Keratinocyte (primary cell): ENCODE results near the gene ERBB4. TPM values are rescaled to one million over a fixed set of nuclear protein-coding genes. Genes with fewer than 3 reads are reported as not detected.

Experiments used
- DNase-seq: peaks from one replicate; pipeline ENCODE4 v3.0.0-alpha.2; 2011; ENCODE audit warnings: low read depth, missing footprints, low spot score
- FAIRE-seq: peaks from 2 replicates; lab custom pipeline; 2011; peaks lifted over from hg19 to GRCh38; lab: Jason Lieb, UNC
- H2AFZ ChIP-seq: 2 replicates; pipeline ENCODE4 v1.6.0; 2012; ENCODE audit warnings: low read length, control low read depth, inconsistent platforms; ENCODE audit not compliant: control insufficient read depth
- H3K27ac ChIP-seq: 2 replicates; pipeline ENCODE4 v1.5.1; 2011; ENCODE audit warnings: low read length; ENCODE audit not compliant: control insufficient read depth, insufficient read depth
- H3K27me3 ChIP-seq: 3 replicates; pipeline ENCODE4 v1.6.0; 2011; ENCODE audit warnings: low read length; ENCODE audit not compliant: control insufficient read depth, insufficient read depth; ENCODE audit errors: extremely low read depth
- H3K36me3 ChIP-seq, 2 experiments: 2 replicates in 1 of 2; 3 replicates in 1 of 2; pipeline ENCODE4 v1.5.1; 2011; ENCODE audit warnings: low read length in 2 of 2, mild to moderate bottlenecking in 1 of 2; ENCODE audit not compliant: control insufficient read depth in 2 of 2, insufficient read depth in 2 of 2; ENCODE audit errors: extremely low read depth in 1 of 2
- H3K4me1 ChIP-seq: 3 replicates; pipeline ENCODE4 v1.5.1; 2011; ENCODE audit warnings: low read length; ENCODE audit not compliant: control insufficient read depth, insufficient read depth; ENCODE audit errors: extremely low read depth
- H3K4me2 ChIP-seq: 3 replicates; pipeline ENCODE4 v1.6.0; 2011; ENCODE audit warnings: low read depth, low read length; ENCODE audit not compliant: control insufficient read depth, insufficient read depth; ENCODE audit errors: extremely low read depth
- H3K4me3 ChIP-seq, 3 experiments: fragments of 200-600 bp in 1 of 3; sonication (generic) in 1 of 3; 2 replicates in 2 of 3; 3 replicates in 1 of 3; pipeline ENCODE4 v1.5.1; 2011 to 2016; ENCODE audit warnings: low read length in 3 of 3, mild to moderate bottlenecking in 3 of 3, control low read depth in 2 of 3, inconsistent platforms in 1 of 3, low read depth in 1 of 3, mixed read lengths in 1 of 3, mixed run types in 1 of 3, moderate library complexity in 1 of 3; ENCODE audit not compliant: control insufficient read depth in 2 of 3, insufficient read depth in 2 of 3; ENCODE audit errors: extremely low read depth in 1 of 3
- H3K79me2 ChIP-seq: 2 replicates; pipeline ENCODE4 v1.6.0; 2012; ENCODE audit warnings: low read length; ENCODE audit not compliant: control insufficient read depth, insufficient read depth
- H3K9ac ChIP-seq: 3 replicates; pipeline ENCODE4 v1.6.0; 2011; ENCODE audit warnings: low read length; ENCODE audit not compliant: control insufficient read depth, insufficient read depth; ENCODE audit errors: extremely low read depth
- H3K9me1 ChIP-seq: 3 replicates; pipeline ENCODE4 v1.6.0; 2011; ENCODE audit warnings: low read length; ENCODE audit not compliant: control insufficient read depth, insufficient read depth; ENCODE audit errors: extremely low read depth
- H3K9me3 ChIP-seq: 2 replicates; pipeline ENCODE4 v1.5.1; 2012; ENCODE audit warnings: low read depth, low read length; ENCODE audit not compliant: control insufficient read depth
- H4K20me1 ChIP-seq: 3 replicates; pipeline ENCODE4 v1.6.0; 2011; ENCODE audit warnings: low read length; ENCODE audit not compliant: control insufficient read depth, insufficient read depth; ENCODE audit errors: extremely low read depth
- EZH2 ChIP-seq: IDR thresholded peaks from one replicate; pipeline ENCODE4 v1.6.1; 2012; ENCODE audit warnings: inconsistent platforms, mild to moderate bottlenecking, low read length, moderate library complexity
- dilution Hi-C: fragments of 300-500 bp; cut with MboI; formaldehyde crosslinking; loops from one replicate; pipeline ENCODE4 v1.7.0; 2020; ENCODE audit warnings: low sequenced_read_pairs; ENCODE audit not compliant: extremely low pct_ligation_motif_present
- polyA plus RNA-seq, 5 experiments: library from polyadenylated mRNA; depleted of rRNA in 3 of 5; stranded (reverse) in 3 of 5; stranded (forward) in 1 of 5; unstranded in 1 of 5; fragments of >200 nt; gene quantifications; 1 replicate in 1 of 5; 2 replicates in 3 of 5; 3 replicates in 1 of 5; pipeline versions ENCODE4 v1.2.1 to v1.2.3, GENCODE V29; 2011 to 2012; ENCODE audit warnings: missing spikeins in 2 of 5, low read depth in 1 of 5, low replicate concordance in 1 of 5
- TF ChIP-seq, protein P1 (sequence below), 3 experiments: IDR thresholded peaks in 1 of 3; conservative IDR thresholded peaks in 1 of 3; optimal IDR thresholded peaks in 1 of 3; 2 replicates in 2 of 3; 3 replicates in 1 of 3; pipeline versions ENCODE3 to v1.5.1; 2011; ENCODE audit warnings: low read length in 3 of 3, mild to moderate bottlenecking in 3 of 3, moderate library complexity in 2 of 3, control low read depth in 1 of 3, inconsistent platforms in 1 of 3; ENCODE audit not compliant: insufficient read depth in 2 of 3; ENCODE audit errors: extremely low read depth in 1 of 3

ERBB4 gene
- polyA plus RNA-seq, 1 donor (not counting 4 experiments of a cell fraction or from before 2014, with no cell fraction given), result 0.01 TPM

DNA sequence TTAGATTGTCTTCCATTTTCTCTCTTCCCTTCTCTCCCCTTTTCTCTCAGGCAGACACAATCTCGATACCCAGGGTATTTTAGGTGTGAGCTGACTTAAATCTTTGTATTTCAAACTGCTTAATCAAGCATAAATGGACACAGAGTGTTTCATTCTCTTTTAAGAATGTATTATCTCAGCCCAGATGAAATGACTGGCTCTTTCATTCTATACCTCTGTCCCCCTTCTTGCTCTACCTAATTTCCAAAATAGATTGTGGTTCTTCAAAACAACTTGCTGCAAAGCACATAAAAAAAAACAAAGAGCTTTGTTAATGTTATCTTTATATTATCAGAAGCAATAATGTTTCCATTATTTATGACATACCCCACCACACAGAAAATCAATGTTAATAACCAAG is 514.6 kb downstream of the ERBB4 start:
- Histone ChIP-seq H3K4me3 (no peak overlapping the region), H3K9me3 (no peaks in the 10 kb centered on the region), H3K36me3 (no peaks in the 10 kb centered on the region), H3K27me3 (no peaks in the 10 kb centered on the region), H3K79me2 (no peaks in the 10 kb centered on the region), H3K4me1 (no peaks in the 10 kb centered on the region), H2AFZ (no peak overlapping the region), H3K4me2 (no peak overlapping the region), H3K27ac (no peak overlapping the region), H4K20me1 (no peaks in the 10 kb centered on the region), H3K9ac (no peak overlapping the region), H3K9me1 (no peaks in the 10 kb centered on the region)
- DNase-seq (no peak), FAIRE-seq (no peak)
- TF ChIP-seq EZH2, result no peak
- TF ChIP-seq, protein P1, sequence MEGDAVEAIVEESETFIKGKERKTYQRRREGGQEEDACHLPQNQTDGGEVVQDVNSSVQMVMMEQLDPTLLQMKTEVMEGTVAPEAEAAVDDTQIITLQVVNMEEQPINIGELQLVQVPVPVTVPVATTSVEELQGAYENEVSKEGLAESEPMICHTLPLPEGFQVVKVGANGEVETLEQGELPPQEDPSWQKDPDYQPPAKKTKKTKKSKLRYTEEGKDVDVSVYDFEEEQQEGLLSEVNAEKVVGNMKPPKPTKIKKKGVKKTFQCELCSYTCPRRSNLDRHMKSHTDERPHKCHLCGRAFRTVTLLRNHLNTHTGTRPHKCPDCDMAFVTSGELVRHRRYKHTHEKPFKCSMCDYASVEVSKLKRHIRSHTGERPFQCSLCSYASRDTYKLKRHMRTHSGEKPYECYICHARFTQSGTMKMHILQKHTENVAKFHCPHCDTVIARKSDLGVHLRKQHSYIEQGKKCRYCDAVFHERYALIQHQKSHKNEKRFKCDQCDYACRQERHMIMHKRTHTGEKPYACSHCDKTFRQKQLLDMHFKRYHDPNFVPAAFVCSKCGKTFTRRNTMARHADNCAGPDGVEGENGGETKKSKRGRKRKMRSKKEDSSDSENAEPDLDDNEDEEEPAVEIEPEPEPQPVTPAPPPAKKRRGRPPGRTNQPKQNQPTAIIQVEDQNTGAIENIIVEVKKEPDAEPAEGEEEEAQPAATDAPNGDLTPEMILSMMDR (optimal IDR thresholded peaks at IDR 0.05 in 1 of 3, IDR thresholded peaks at IDR 0.05 in 1 of 3, conservative IDR thresholded peaks at IDR 0.05 in 1 of 3; ENCODE audit: extremely low read depth in 1 of 3, insufficient read depth in 2 of 3, low read length in 3 of 3), result no peak
- dilution Hi-C loops, result no loop called here

DNA sequence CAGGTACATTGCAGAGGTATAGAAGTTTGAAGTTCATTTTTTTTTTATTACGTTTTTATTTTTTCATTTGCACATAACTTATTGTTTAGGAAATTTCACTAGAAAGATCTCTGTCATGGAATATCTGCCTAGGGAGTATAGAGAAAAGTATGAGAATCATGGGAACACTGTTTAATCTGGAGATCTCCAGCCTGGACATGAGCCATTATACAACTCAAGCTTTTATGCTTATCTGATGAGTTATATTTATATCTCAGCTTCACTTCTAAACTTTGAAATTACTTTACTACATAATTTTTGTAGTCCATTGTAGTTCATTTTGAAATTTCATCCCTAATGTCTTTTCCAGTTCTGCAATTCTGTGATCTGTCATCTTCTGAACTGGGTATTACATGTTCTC is 515.6 kb downstream of the ERBB4 start:
- Histone ChIP-seq H3K27me3 (no peaks in the 10 kb centered on the region), H3K79me2 (no peaks in the 10 kb centered on the region), H3K27ac (no peak overlapping the region), H3K9me3 (no peaks in the 10 kb centered on the region), H3K4me1 (no peaks in the 10 kb centered on the region), H4K20me1 (no peaks in the 10 kb centered on the region), H3K36me3 (no peaks in the 10 kb centered on the region), H3K4me2 (no peak overlapping the region), H3K9me1 (no peaks in the 10 kb centered on the region), H2AFZ (no peak overlapping the region), H3K4me3 (no peak overlapping the region), H3K9ac (no peak overlapping the region)
- dilution Hi-C loops, result no loop called here
- DNase-seq, result no peak
- FAIRE-seq, result no peak
- TF ChIP-seq EZH2, result no peak
- TF ChIP-seq, protein P1 (optimal IDR thresholded peaks at IDR 0.05 in 1 of 3, IDR thresholded peaks at IDR 0.05 in 1 of 3, conservative IDR thresholded peaks at IDR 0.05 in 1 of 3; ENCODE audit: extremely low read depth in 1 of 3, insufficient read depth in 2 of 3, low read length in 3 of 3), result no peak
